Gastroesophageal sphincter (tissue), 4 donors: ENCODE data around the gene ANKRD45. TPM values are rescaled to one million over a fixed set of nuclear protein-coding genes. Genes with fewer than 3 reads are reported as not detected.

Experiments used
- ATAC-seq: fragments of 150-250 bp; one replicate; pipeline ENCODE4 v1.9.1; 2016; ENCODE audit warnings: mild to moderate bottlenecking, moderate library complexity
- H3K27ac ChIP-seq, 4 donors: fragments of 200-600 bp; sonication (generic) in 3 of 4; 1 replicate in 3 of 4; 2 replicates in 1 of 4; pipeline ENCODE4 v1.5.1; 2016 to 2019
- H3K27me3 ChIP-seq: fragments of 200-600 bp; sonication (generic); one replicate; pipeline ENCODE4 v1.5.1; 2019
- H3K36me3 ChIP-seq, 2 donors: fragments of 200-600 bp; sonication (generic); one replicate each; pipeline ENCODE4 v1.5.1; 2019; ENCODE audit warnings: control low read depth in 1 of 2
- H3K4me1 ChIP-seq, 3 donors: fragments of 200-600 bp; sonication (generic); 1 replicate in 2 of 3; 2 replicates in 1 of 3; pipeline ENCODE4 v1.5.1; 2016 to 2019; ENCODE audit warnings: control low read depth in 2 of 3
- H3K4me3 ChIP-seq, 2 donors: fragments of 200-600 bp; sonication (generic); one replicate each; pipeline ENCODE4 v1.5.1; 2019; ENCODE audit warnings: mild to moderate bottlenecking in 1 of 2, moderate library complexity in 1 of 2
- H3K9me3 ChIP-seq, 3 donors: fragments of 200-600 bp; sonication (generic); one replicate each; pipeline ENCODE4 v1.5.1; 2017 to 2019; ENCODE audit warnings: control low read depth in 2 of 3
- CTCF ChIP-seq, 4 experiments: fragments of 200-600 bp in 2 of 4; fragments of 450-650 bp in 2 of 4; sonication (generic) in 1 of 4; IDR thresholded peaks; one replicate each; pipeline ENCODE4 v1.5.1; 2017 to 2019; ENCODE audit warnings: antibody characterized with exemption in 4 of 4, mild to moderate bottlenecking in 2 of 4, moderate library complexity in 2 of 4
- EP300 ChIP-seq: sonication (generic); formaldehyde crosslinking; IDR thresholded peaks from one replicate; pipeline ENCODE4 v1.6.1; 2017; ENCODE audit warnings: antibody characterized with exemption, mild to moderate bottlenecking
- POLR2A ChIP-seq, 2 donors: fragments of 450-650 bp; IDR thresholded peaks; one replicate each; pipeline ENCODE4 v1.6.1; 2017; ENCODE audit warnings: antibody characterized with exemption in 2 of 2, mild to moderate bottlenecking in 2 of 2, moderate library complexity in 1 of 2
- POLR2AphosphoS5 ChIP-seq: sonication (generic); formaldehyde crosslinking; IDR thresholded peaks from one replicate; pipeline ENCODE4 v1.6.1; 2017; ENCODE audit warnings: antibody characterized with exemption
- WGBS, 2 donors: methylation state at CpG; one replicate each; pipeline ENCODE4 v1.1.5; 2018; ENCODE audit warnings: low coverage in 1 of 2; 5-methylcytosine and 5-hydroxymethylcytosine counted together
- total RNA-seq, 4 donors: library from RNA; depleted of rRNA; stranded (reverse); fragments of >200 nt; gene quantifications; one replicate each; pipeline ENCODE4 v1.1.0, GENCODE V29; 2016

The ANKRD45 gene
- total RNA-seq, 4 donors from 2014 or later: 0.81 to 4.7 (median 1.0) TPM; not detected in 1

- Histone ChIP-seq H3K36me3 (no peaks in the 10 kb centered on the region), H3K4me1 (no peaks in the 10 kb centered on the region), H3K4me3 (no peak overlapping the region), H3K27me3 (no peaks in the 10 kb centered on the region), H3K9me3 (no peaks in the 10 kb centered on the region), H3K27ac (no peak overlapping the region)
- TF ChIP-seq CTCF (IDR thresholded peaks at IDR 0.05): no peak
- TF ChIP-seq POLR2AphosphoS5: no peak
- TF ChIP-seq EP300: no peak
- no peak for TF ChIP-seq POLR2A (IDR thresholded peaks at IDR 0.05)
- 79 to 86% methylated on average over 2 to 3 of the region's 3 CpGs for WGBS, 2 donors
- no peak for ATAC-seq
These were observed 109.3 kb downstream of the ANKRD45 start for GRCh38 chr1:173560285-173560880.

Other genes with a start within 250 kb of the ANKRD45 start
- gene PRDX6, start 192.5 kb downstream of the ANKRD45 start, total RNA-seq: 100 to 1,000 TPM; 332 to 411 (median 384) TPM
- gene SLC9C2, start 66.8 kb downstream of the ANKRD45 start, total RNA-seq: not detected
- not detected for gene TEX50, start 34.5 kb downstream of the ANKRD45 start, total RNA-seq
- 10 to 100 TPM; 22.0 to 49.7 (median 36.6) TPM for gene KLHL20, start 45.1 kb upstream of the ANKRD45 start, total RNA-seq
- gene DARS2, start 154.8 kb upstream of the ANKRD45 start, total RNA-seq: 1 to 10 TPM; 6.4 to 8.7 (median 7.1) TPM
- 1 to 10 TPM; 4.8 to 6.5 (median 6.2) TPM for gene CENPL, start 155.0 kb upstream of the ANKRD45 start, total RNA-seq
- 100 to 1,000 TPM; 104 to 330 (median 210) TPM for gene GAS5, start 198.1 kb upstream of the ANKRD45 start, total RNA-seq
- gene ZBTB37, start 198.5 kb upstream of the ANKRD45 start, total RNA-seq: 10 to 100 TPM in 1 of 4 donors, 1 to 10 TPM in 3; 6.6 to 11.4 (median 8.8) TPM
- not detected for gene SERPINC1, start 247.5 kb upstream of the ANKRD45 start, total RNA-seq